ENCODE data around the gene CD300C.

Gene CD300C

GRCh38 chr17:74547736-74548135 is 1.8 kb upstream of the CD300C start:
- no peak overlapping the region for H2BK120ac ChIP-seq (ENCODE audit: low read depth, low read length)
- no peak overlapping the region for H3K14ac ChIP-seq (ENCODE audit: low read length in 2 of 2)
- H4K91ac ChIP-seq (ENCODE audit: low read length), result no peak overlapping the region
- no peak overlapping the region for H2BK12ac ChIP-seq (ENCODE audit: low read length in 2 of 2)
- no peak overlapping the region for H3K4me2 ChIP-seq (ENCODE audit: low read length, poor library complexity, severe bottlenecking)
- no peak overlapping the region for H3K9ac ChIP-seq (ENCODE audit: low read length)
- no peak overlapping the region for H3K4me3 ChIP-seq (ENCODE audit: insufficient read depth in 1 of 2, low read depth in 1 of 2, low read length in 2 of 2)
- no peak overlapping the region for H2AK5ac ChIP-seq (ENCODE audit: low read length, severe bottlenecking)
- no peak overlapping the region for H3K4ac ChIP-seq (ENCODE audit: low read depth in 1 of 2, low read length in 2 of 2)
- H3K18ac ChIP-seq (ENCODE audit: low read depth in 1 of 2, low read length in 2 of 2), result no peak overlapping the region
- no peak for DNase-seq
- H3K4me1 ChIP-seq (ENCODE audit: control insufficient read depth, insufficient read depth, low read depth, low read length), result peaks cover 2% of the 10 kb centered on the region
- no peak overlapping the region for H2BK15ac ChIP-seq (ENCODE audit: low read depth, poor library complexity, severe bottlenecking)
- H2AFZ ChIP-seq (ENCODE audit: low read depth, low read length), result no peak overlapping the region
- H4K8ac ChIP-seq (ENCODE audit: low read length), result no peak overlapping the region
- H2BK5ac ChIP-seq (ENCODE audit: low read depth, low read length, poor library complexity, severe bottlenecking), result no peak overlapping the region
- no peaks in the 10 kb centered on the region for H3K79me1 ChIP-seq (replicated peaks; ENCODE audit: low read length, poor library complexity, severe bottlenecking)
- no peak overlapping the region for H3K23ac ChIP-seq (ENCODE audit: low read length in 2 of 2)
- WGBS, result 72% methylated on average over 3 of the region's 3 CpGs
- H3K27ac ChIP-seq (ENCODE audit: low read length, poor library complexity, severe bottlenecking), result no peak overlapping the region
- no peaks in the 10 kb centered on the region for H3K36me3 ChIP-seq (ENCODE audit: control insufficient read depth in 1 of 2, insufficient read depth in 2 of 2, low read depth in 1 of 2, low read length in 2 of 2)
- no peaks in the 10 kb centered on the region for H3K9me3 ChIP-seq (ENCODE audit: control insufficient read depth, low read length)
- H3K27me3 ChIP-seq (ENCODE audit: control insufficient read depth in 1 of 2, insufficient read depth in 1 of 2, low read length in 2 of 2), result peaks cover 28 to 54% of the 10 kb centered on the region in 2 experiments

DNA sequence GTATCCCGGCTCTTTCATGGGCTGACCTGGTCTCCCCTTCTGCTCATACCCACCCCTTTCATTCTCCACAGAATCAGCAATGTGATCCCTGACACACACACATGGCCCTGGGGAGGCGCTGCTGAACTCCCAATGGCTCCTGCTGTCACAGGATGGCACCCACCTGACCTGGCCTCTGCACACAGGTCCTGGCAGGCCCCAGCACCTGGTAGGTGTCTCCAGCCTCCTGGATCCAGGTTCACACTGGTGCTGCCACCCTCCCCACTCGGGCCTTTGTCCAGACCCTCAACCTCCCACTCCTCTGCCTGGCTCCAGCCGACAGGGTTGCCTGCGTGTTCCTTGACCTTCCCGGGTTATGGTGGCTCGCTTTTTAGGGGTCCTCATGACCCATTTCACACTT is 1.3 kb upstream of the CD300C start:
- Histone ChIP-seq H2BK15ac (ENCODE audit: low read depth, poor library complexity, severe bottlenecking) (no peak overlapping the region), H3K4me2 (ENCODE audit: low read length, poor library complexity, severe bottlenecking) (no peak overlapping the region), H3K14ac (ENCODE audit: low read length in 2 of 2) (no peak overlapping the region), H3K27me3 (ENCODE audit: control insufficient read depth in 1 of 2, insufficient read depth in 1 of 2, low read length in 2 of 2) (peaks cover 23 to 50% of the 10 kb centered on the region in 2 experiments), H3K23ac (ENCODE audit: low read length in 2 of 2) (no peak overlapping the region), H2BK120ac (ENCODE audit: low read depth, low read length) (no peak overlapping the region), H3K9ac (ENCODE audit: low read length) (no peak overlapping the region), H3K4ac (ENCODE audit: low read depth in 1 of 2, low read length in 2 of 2) (no peak overlapping the region), H2BK5ac (ENCODE audit: low read depth, low read length, poor library complexity, severe bottlenecking) (no peak overlapping the region), H2BK12ac (ENCODE audit: low read length in 2 of 2) (no peak overlapping the region), H4K91ac (ENCODE audit: low read length) (no peak overlapping the region), H3K27ac (ENCODE audit: low read length, poor library complexity, severe bottlenecking) (no peak overlapping the region), H2AFZ (ENCODE audit: low read depth, low read length) (no peak overlapping the region), H2AK5ac (ENCODE audit: low read length, severe bottlenecking) (no peak overlapping the region), H3K79me1 (replicated peaks; ENCODE audit: low read length, poor library complexity, severe bottlenecking) (no peaks in the 10 kb centered on the region), H3K4me1 (ENCODE audit: control insufficient read depth, insufficient read depth, low read depth, low read length) (peaks cover 2% of the 10 kb centered on the region), H3K4me3 (ENCODE audit: insufficient read depth in 1 of 2, low read depth in 1 of 2, low read length in 2 of 2) (no peak overlapping the region), H3K9me3 (ENCODE audit: control insufficient read depth, low read length) (no peaks in the 10 kb centered on the region), H4K8ac (ENCODE audit: low read length) (no peak overlapping the region), H3K36me3 (ENCODE audit: control insufficient read depth in 1 of 2, insufficient read depth in 2 of 2, low read depth in 1 of 2, low read length in 2 of 2) (no peaks in the 10 kb centered on the region), H3K18ac (ENCODE audit: low read depth in 1 of 2, low read length in 2 of 2) (no peak overlapping the region)
- no peak for DNase-seq
- WGBS, result 80% methylated on average over 7 of the region's 7 CpGs

GRCh38 chr17:74546586-74546985 is 671 bp upstream of the CD300C start:
- WGBS, result 88% methylated on average over 7 of the region's 7 CpGs
- no peak overlapping the region for H3K9ac ChIP-seq (ENCODE audit: low read length)
- H3K4ac ChIP-seq (ENCODE audit: low read depth in 1 of 2, low read length in 2 of 2), result no peak overlapping the region
- H3K27me3 ChIP-seq (ENCODE audit: control insufficient read depth in 1 of 2, insufficient read depth in 1 of 2, low read length in 2 of 2), result peaks cover 21 to 49% of the 10 kb centered on the region in 2 experiments
- no peak overlapping the region for H3K18ac ChIP-seq (ENCODE audit: low read depth in 1 of 2, low read length in 2 of 2)
- H4K8ac ChIP-seq (ENCODE audit: low read length), result no peak overlapping the region
- no peak overlapping the region for H2BK120ac ChIP-seq (ENCODE audit: low read depth, low read length)
- H3K4me2 ChIP-seq (ENCODE audit: low read length, poor library complexity, severe bottlenecking), result no peak overlapping the region
- no peak overlapping the region for H3K14ac ChIP-seq (ENCODE audit: low read length in 2 of 2)
- H3K9me3 ChIP-seq (ENCODE audit: control insufficient read depth, low read length), result no peaks in the 10 kb centered on the region
- H2AK5ac ChIP-seq (ENCODE audit: low read length, severe bottlenecking), result no peak overlapping the region
- H3K4me1 ChIP-seq (ENCODE audit: control insufficient read depth, insufficient read depth, low read depth, low read length), result peaks cover 2% of the 10 kb centered on the region
- H2BK12ac ChIP-seq (ENCODE audit: low read length in 2 of 2), result no peak overlapping the region
- H3K27ac ChIP-seq (ENCODE audit: low read length, poor library complexity, severe bottlenecking), result no peak overlapping the region
- no peak overlapping the region for H2BK5ac ChIP-seq (ENCODE audit: low read depth, low read length, poor library complexity, severe bottlenecking)
- H2BK15ac ChIP-seq (ENCODE audit: low read depth, poor library complexity, severe bottlenecking), result no peak overlapping the region
- no peak overlapping the region for H3K23ac ChIP-seq (ENCODE audit: low read length in 2 of 2)
- no peak overlapping the region for H2AFZ ChIP-seq (ENCODE audit: low read depth, low read length)
- no peak overlapping the region for H4K91ac ChIP-seq (ENCODE audit: low read length)
- H3K36me3 ChIP-seq (ENCODE audit: control insufficient read depth in 1 of 2, insufficient read depth in 2 of 2, low read depth in 1 of 2, low read length in 2 of 2), result no peaks in the 10 kb centered on the region
- no peak overlapping the region for H3K4me3 ChIP-seq (ENCODE audit: insufficient read depth in 1 of 2, low read depth in 1 of 2, low read length in 2 of 2)
- no peak for DNase-seq
- H3K79me1 ChIP-seq (replicated peaks; ENCODE audit: low read length, poor library complexity, severe bottlenecking), result no peaks in the 10 kb centered on the region

- peak overlapping the region in 1 of 2 experiments; percentile 14 for H3K4me3 ChIP-seq (ENCODE audit: insufficient read depth in 1 of 2, low read depth in 1 of 2, low read length in 2 of 2)
- 89% methylated on average over 16 of the region's 16 CpGs for WGBS
- no peak overlapping the region for H3K23ac ChIP-seq (ENCODE audit: low read length in 2 of 2)
- no peak overlapping the region for H3K18ac ChIP-seq (ENCODE audit: low read depth in 1 of 2, low read length in 2 of 2)
- H4K91ac ChIP-seq (ENCODE audit: low read length), result no peak overlapping the region
- H3K9ac ChIP-seq (ENCODE audit: low read length), result no peak overlapping the region
- H3K4me2 ChIP-seq (ENCODE audit: low read length, poor library complexity, severe bottlenecking), result no peak overlapping the region
- H3K79me1 ChIP-seq (replicated peaks; ENCODE audit: low read length, poor library complexity, severe bottlenecking), result no peaks in the 10 kb centered on the region
- H2AFZ ChIP-seq (ENCODE audit: low read depth, low read length), result no peak overlapping the region
- H2BK120ac ChIP-seq (ENCODE audit: low read depth, low read length), result no peak overlapping the region
- H2AK5ac ChIP-seq (ENCODE audit: low read length, severe bottlenecking), result no peak overlapping the region
- H2BK12ac ChIP-seq (ENCODE audit: low read length in 2 of 2), result no peak overlapping the region
- H3K4ac ChIP-seq (ENCODE audit: low read depth in 1 of 2, low read length in 2 of 2), result no peak overlapping the region
- H3K36me3 ChIP-seq (ENCODE audit: control insufficient read depth in 1 of 2, insufficient read depth in 2 of 2, low read depth in 1 of 2, low read length in 2 of 2), result no peaks in the 10 kb centered on the region
- H3K4me1 ChIP-seq (ENCODE audit: control insufficient read depth, insufficient read depth, low read depth, low read length), result peaks cover 2% of the 10 kb centered on the region
- no peak overlapping the region for H4K8ac ChIP-seq (ENCODE audit: low read length)
- no peaks in the 10 kb centered on the region for H3K9me3 ChIP-seq (ENCODE audit: control insufficient read depth, low read length)
- H3K27ac ChIP-seq (ENCODE audit: low read length, poor library complexity, severe bottlenecking), result no peak overlapping the region
- no peak overlapping the region for H2BK5ac ChIP-seq (ENCODE audit: low read depth, low read length, poor library complexity, severe bottlenecking)
- no peak overlapping the region for H2BK15ac ChIP-seq (ENCODE audit: low read depth, poor library complexity, severe bottlenecking)
- H3K14ac ChIP-seq (ENCODE audit: low read length in 2 of 2), result peak overlapping the region in 1 of 2 experiments; percentile 44
- DNase-seq, result no peak
- peaks cover 15 to 52% of the 10 kb centered on the region in 2 experiments for H3K27me3 ChIP-seq (ENCODE audit: control insufficient read depth in 1 of 2, insufficient read depth in 1 of 2, low read length in 2 of 2)
These were observed 698 bp downstream of the CD300C start for GRCh38 chr17:74544991-74545842.
